ENCODE data around the gene PLCH1. TPM values are rescaled to one million over a fixed set of nuclear protein-coding genes. Genes with fewer than 3 reads are reported as not detected.
"Not testable (repeated sequence)": the region's sequence is repeated elsewhere in the genome, so short reads cannot be mapped to it uniquely, and the experiment has no call there.

The PLCH1 gene
- total RNA-seq, 1 donor from 2014 or later, result 20.9 TPM

- no peak for DNase-seq (ENCODE audit: low spot score)
- Mint-ChIP-seq H3K4me1 (ENCODE audit: unreplicated experiment) (peaks cover 10% of the 10 kb centered on the region), H3K27me3 (ENCODE audit: unreplicated experiment) (no peaks in the 10 kb centered on the region), H3K9me3 (ENCODE audit: unreplicated experiment) (no peaks in the 10 kb centered on the region), H3K27ac (ENCODE audit: unreplicated experiment) (no peak overlapping the region), H3K36me3 (ENCODE audit: low read depth, unreplicated experiment) (no peaks in the 10 kb centered on the region), H3K4me3 (ENCODE audit: unreplicated experiment) (no peak overlapping the region)
- TF ChIP-seq CTCF (IDR thresholded peaks at IDR 0.05; ENCODE audit: unreplicated experiment), result no peak
These were observed 98.7 kb downstream of the PLCH1 start for GRCh38 chr3:155646128-155646527.

DNA sequence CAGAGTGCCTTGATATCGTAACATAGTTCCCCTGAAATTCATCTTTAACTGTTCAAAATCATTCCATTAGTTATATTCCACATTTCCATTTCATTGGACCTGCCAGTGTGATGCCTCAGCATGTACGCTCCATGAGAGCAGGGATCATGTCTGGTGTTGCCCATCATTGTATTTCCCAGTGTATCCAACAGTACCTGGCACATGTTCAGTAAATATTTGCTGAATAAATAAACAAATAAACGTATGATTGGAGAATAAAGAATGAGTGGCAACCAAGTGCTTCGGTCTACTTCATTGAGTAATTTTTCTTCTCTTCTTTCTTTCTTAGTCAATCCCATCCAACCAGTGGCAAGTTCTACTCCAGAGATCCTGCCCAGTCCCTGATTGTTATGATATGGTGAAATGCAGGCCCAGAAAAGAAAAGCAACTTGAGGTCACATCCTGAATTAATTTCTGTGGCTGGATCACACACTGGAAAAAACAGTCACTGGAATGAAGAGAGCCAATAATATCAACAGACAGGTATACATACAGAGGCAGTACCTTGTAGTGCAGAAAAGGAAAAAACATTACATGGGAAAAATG is 101.2 kb downstream of the PLCH1 start:
- TF ChIP-seq CTCF (IDR thresholded peaks at IDR 0.05; ENCODE audit: unreplicated experiment), result no peak
- Mint-ChIP-seq H3K36me3 (ENCODE audit: low read depth, unreplicated experiment) (no peaks in the 10 kb centered on the region), H3K4me1 (ENCODE audit: unreplicated experiment) (peaks cover 10% of the 10 kb centered on the region), H3K4me3 (ENCODE audit: unreplicated experiment) (no peak overlapping the region), H3K9me3 (ENCODE audit: unreplicated experiment) (no peaks in the 10 kb centered on the region), H3K27ac (ENCODE audit: unreplicated experiment) (no peak overlapping the region), H3K27me3 (ENCODE audit: unreplicated experiment) (no peaks in the 10 kb centered on the region)
- no peak for DNase-seq (ENCODE audit: low spot score)

GRCh38 chr3:155641956-155642355 is 102.9 kb downstream of the PLCH1 start:
- Mint-ChIP-seq H3K27ac (ENCODE audit: unreplicated experiment) (no peak overlapping the region), H3K4me3 (ENCODE audit: unreplicated experiment) (no peak overlapping the region), H3K36me3 (ENCODE audit: low read depth, unreplicated experiment) (no peaks in the 10 kb centered on the region), H3K4me1 (ENCODE audit: unreplicated experiment) (no peaks in the 10 kb centered on the region), H3K9me3 (ENCODE audit: unreplicated experiment) (no peaks in the 10 kb centered on the region), H3K27me3 (ENCODE audit: unreplicated experiment) (no peaks in the 10 kb centered on the region)
- no peak for DNase-seq (ENCODE audit: low spot score)
- no peak for TF ChIP-seq CTCF (IDR thresholded peaks at IDR 0.05; ENCODE audit: unreplicated experiment)

- Mint-ChIP-seq H3K9me3 (ENCODE audit: unreplicated experiment) (no peaks in the 10 kb centered on the region), H3K27ac (ENCODE audit: unreplicated experiment) (no peak overlapping the region), H3K4me3 (ENCODE audit: unreplicated experiment) (no peak overlapping the region), H3K36me3 (ENCODE audit: low read depth, unreplicated experiment) (no peaks in the 10 kb centered on the region), H3K4me1 (ENCODE audit: unreplicated experiment) (no peaks in the 10 kb centered on the region), H3K27me3 (ENCODE audit: unreplicated experiment) (no peaks in the 10 kb centered on the region)
- no peak for DNase-seq (ENCODE audit: low spot score)
- no peak for TF ChIP-seq CTCF (IDR thresholded peaks at IDR 0.05; ENCODE audit: unreplicated experiment)
These were observed 104.8 kb downstream of the PLCH1 start for GRCh38 chr3:155640098-155640497.

DNA sequence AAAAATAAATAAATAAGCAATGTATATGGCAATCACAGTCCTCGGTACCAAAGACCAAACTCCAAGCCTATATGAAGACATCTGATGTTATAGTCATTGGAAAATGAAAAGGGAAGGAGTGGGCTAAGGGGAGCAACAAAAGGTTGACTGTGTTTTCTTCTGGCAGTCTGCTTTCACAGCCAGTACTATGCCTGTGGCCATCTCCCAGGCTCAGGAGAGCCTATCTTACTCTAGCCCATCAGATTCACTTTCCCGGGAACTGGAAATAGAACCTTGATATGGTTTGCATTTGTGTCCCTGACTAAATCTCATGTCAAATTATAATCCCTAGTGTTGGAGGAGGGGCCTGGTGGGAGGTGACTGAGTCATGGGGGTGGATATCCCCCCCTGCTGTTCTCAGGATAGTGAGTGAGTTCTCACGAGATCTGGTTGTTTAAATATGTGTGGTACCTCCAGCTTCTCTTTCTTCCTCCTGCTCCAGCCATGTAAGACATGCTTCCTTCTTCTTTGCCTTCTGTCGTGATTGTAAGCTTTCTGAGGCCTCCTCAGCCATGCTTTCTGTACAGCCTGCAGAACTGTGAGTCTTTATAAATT is 105.3 kb downstream of the PLCH1 start:
- H3K4me3 Mint-ChIP-seq (ENCODE audit: unreplicated experiment), result no peak overlapping the region
- H3K4me1 Mint-ChIP-seq (ENCODE audit: unreplicated experiment), result no peaks in the 10 kb centered on the region
- H3K9me3 Mint-ChIP-seq (ENCODE audit: unreplicated experiment), result no peaks in the 10 kb centered on the region
- no peak for TF ChIP-seq CTCF (IDR thresholded peaks at IDR 0.05; ENCODE audit: unreplicated experiment)
- no peaks in the 10 kb centered on the region for H3K27me3 Mint-ChIP-seq (ENCODE audit: unreplicated experiment)
- no peak for DNase-seq (ENCODE audit: low spot score)
- H3K27ac Mint-ChIP-seq (ENCODE audit: unreplicated experiment), result no peak overlapping the region
- no peaks in the 10 kb centered on the region for H3K36me3 Mint-ChIP-seq (ENCODE audit: low read depth, unreplicated experiment)

GRCh38 chr3:155638461-155638860 is 106.4 kb downstream of the PLCH1 start:
- not testable (repeated sequence) for H3K9me3 Mint-ChIP-seq (ENCODE audit: unreplicated experiment); H3K36me3 Mint-ChIP-seq (ENCODE audit: low read depth, unreplicated experiment); H3K4me1 Mint-ChIP-seq (ENCODE audit: unreplicated experiment); H3K27ac Mint-ChIP-seq (ENCODE audit: unreplicated experiment); H3K27me3 Mint-ChIP-seq (ENCODE audit: unreplicated experiment); H3K4me3 Mint-ChIP-seq (ENCODE audit: unreplicated experiment); DNase-seq (ENCODE audit: low spot score)

Measured in endothelial cell (in vitro differentiated cells).